NCI-H1417 treated with DMSO at 0.1 percent for 48 hours (cell line): ENCODE measurements around the gene SYNGR1.

Experiments
- DNase-seq: peaks from one replicate; lab custom pipeline; 2025; lab: John Stamatoyannopoulos, UW

The SYNGR1 gene

GRCh38 chr22:39349967-39350726 is at the start of gene SYNGR1:
Gene SYNGR1, plus strand, starts transcription at chr22:39349991. Its CDS starts 20 bp downstream, at chr22:39350011.
- DNase-seq = no peak

GRCh38 chr22:39300186-39300830 is 49.5 kb upstream of the SYNGR1 start:
- DNase-seq = no peak

GRCh38 chr22:39301108-39301507 is 48.7 kb upstream of the SYNGR1 start:
- no peak for DNase-seq

GRCh38 chr22:39301926-39302325 is 47.9 kb upstream of the SYNGR1 start:
- DNase-seq = no peak

GRCh38 chr22:39302431-39302960 is 47.3 kb upstream of the SYNGR1 start:
- no peak for DNase-seq

DNA sequence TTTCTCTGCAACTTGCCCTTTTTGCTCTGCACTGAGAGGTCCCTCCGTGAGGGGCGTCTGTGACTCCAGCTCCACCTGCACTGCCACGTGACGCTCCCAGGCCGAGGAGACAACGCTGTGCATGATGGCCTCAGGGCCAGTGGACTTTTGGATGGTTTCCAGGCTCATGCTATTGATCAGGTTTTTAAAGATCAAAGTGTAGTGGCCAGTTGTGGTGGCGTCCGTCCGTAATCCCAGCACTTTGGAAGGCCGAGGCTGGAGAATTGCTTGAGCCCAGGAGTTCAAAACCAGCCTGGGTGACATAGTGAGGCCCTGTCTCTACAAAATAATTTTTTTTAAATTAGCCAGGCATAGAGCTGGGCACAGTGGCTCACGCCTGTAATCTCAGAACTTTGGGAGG is 46.4 kb upstream of the SYNGR1 start:
- no peak for DNase-seq

DNA sequence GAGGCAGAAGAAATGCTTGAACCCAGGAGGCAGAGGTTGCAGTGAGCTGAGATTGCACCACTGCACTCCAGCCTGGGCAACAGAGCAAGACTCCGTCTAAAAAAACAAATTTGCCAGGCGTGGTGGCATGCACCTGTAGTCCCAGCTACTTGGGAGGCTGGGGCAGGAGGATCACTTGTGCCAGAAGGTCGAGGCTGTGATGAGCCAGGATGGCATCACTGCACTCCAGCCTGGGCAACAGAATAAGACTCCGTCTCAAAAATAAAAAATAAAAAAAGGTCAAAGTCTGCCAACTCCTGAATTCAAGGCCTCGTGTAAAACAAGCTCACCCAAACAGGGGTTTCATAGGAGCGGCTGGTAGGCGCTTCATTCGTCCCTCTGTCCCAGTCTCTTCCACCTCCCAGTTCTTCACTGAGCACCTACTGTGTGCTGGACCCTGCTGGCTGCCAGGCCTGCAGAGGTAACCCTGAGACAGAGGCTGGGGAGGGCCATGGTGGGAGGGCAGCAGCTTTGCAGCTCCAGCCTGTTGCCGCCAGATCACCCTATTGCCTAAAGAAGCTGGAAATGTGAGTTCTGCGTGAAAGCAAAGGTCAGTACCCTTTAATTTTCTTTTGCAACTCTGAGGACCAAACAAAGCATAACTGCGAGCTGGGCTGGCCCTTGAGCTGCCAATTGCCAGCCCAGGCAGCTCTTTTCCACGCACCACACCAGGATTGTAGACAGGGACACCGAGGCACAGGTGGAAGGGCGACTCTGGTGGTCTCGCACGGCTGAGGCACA is 45.7 kb upstream of the SYNGR1 start:
- no peak for DNase-seq

DNA sequence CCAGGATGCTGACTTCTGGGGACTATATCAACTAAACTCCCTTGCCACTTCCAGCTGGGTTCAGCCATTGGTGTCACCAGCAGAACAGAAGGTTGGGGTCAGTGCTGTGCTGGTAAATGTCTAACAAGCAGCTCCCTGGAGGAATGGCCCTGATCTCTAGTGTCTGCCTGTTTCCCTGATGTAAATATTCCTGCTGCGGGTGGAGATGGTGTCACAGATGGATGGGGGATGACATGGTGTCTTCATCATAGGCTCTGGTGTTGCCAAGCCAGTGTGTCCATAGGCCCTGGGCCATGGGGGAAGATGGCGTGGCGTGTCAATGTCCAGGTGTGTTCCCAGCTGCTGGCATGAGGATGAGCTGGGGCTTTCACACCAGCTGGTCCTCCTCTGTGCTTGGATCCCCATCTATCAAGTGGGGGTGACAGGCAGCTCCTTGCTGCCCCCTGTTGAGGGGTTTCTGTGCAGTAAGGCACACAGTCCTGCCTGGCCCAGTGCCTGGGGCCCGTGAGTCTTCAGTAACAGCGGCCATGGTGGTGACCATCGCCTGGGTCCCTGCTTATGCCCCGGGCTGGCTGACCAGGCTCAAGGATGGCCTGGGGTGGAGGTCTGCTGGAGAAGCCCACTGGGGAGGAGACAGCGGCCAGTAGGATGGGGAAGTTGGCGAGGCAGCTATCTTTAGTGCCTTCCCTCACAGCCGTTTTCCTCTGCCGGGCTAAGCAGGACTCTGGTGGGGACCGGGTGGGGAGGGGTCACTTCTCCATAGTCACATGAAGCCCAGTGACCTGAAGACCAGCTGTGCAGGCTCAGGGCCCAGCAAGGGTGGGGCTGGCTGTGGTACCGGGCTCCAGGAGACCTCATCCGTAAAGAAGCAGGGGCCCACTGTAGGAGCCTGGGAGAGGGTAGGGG is 43.1 kb upstream of the SYNGR1 start:
- DNase-seq = no peak

GRCh38 chr22:39308614-39309363 is 41.0 kb upstream of the SYNGR1 start:
- DNase-seq = no peak

DNA sequence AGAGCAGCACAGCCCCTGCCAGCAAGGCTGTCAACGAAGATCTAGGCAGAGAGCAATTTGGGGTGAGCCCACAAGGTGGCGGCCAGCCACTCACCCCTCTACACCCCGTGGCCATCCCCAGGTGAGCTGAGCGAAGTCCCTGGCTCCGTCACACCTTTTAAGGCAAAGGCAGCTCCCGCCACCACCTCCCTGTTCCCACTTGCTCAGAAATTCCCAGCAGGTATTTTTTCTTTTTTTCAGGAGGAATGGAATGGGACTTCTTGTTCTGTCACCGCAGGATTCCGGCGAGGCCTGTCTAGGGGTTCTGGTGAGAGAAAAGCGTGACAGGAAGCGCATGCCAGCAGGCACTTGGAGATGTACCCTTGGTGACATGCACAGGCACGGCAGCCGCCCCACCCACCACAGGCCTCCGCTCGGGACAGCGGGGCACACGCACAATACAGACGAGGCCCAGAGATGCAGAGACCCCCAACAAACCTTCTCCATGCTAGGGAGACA is 40.4 kb upstream of the SYNGR1 start:
- DNase-seq = no peak

GRCh38 chr22:39309881-39310714 is 39.7 kb upstream of the SYNGR1 start:
- DNase-seq = no peak

DNA sequence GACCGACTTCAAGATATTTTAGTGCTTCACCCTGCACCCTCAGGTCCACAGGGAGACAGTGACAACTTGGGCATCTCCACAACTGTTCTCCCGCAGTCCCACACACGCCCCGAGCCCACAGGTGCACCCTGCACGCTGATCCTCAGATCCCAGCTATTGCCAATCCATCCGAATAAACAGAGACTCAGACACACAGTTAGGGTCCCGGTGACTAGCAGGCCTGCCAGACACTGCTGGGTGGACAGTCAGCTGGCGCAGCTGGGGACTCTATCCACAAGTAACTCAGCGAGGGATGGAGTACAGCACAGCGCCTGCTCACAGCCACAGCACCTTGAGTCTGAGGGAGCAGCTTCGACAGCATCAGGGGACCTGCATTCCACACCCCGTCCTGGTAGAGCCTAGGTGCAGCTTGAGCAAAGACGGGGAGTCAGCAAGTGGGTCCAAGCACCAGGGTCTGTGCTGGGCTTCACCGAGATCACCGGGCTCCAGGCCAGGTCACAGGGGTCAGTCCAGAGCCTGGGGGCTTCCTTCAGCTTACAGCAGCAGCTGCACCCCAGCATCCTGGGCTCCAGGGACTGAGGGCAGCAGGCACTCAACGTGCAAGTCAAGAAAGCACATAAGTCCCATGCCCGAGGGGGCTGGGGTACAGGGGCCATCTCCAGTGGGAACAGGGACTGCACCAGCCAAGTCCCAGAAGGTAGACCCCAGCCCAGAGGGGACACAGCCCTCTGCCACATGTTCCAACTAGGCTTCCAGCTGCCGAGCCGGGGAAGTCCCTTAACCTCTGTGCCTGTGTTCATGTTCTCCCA is 38.0 kb upstream of the SYNGR1 start:
- DNase-seq = no peak

DNA sequence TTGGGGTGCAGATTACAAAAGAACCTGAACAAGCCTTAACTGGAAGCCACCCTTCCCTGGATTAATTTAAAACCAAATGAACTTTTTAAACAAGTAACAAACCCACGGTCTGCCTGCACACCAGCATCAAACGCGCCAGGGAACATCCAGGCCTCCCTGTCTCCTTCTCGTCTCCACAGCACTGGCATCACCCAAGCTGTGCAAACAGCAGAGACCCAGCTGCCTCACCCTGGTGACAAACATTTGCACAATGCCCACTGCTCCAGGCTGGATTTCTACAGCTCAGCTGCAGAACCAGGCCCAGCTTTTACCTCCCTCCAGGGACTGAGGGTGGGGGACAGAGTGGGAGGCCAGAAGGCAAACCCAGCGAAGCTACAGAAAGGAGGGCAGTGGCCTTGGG is 37.4 kb upstream of the SYNGR1 start:
- DNase-seq = no peak

GRCh38 chr22:39313258-39314001 is 36.4 kb upstream of the SYNGR1 start:
- no peak for DNase-seq

DNA sequence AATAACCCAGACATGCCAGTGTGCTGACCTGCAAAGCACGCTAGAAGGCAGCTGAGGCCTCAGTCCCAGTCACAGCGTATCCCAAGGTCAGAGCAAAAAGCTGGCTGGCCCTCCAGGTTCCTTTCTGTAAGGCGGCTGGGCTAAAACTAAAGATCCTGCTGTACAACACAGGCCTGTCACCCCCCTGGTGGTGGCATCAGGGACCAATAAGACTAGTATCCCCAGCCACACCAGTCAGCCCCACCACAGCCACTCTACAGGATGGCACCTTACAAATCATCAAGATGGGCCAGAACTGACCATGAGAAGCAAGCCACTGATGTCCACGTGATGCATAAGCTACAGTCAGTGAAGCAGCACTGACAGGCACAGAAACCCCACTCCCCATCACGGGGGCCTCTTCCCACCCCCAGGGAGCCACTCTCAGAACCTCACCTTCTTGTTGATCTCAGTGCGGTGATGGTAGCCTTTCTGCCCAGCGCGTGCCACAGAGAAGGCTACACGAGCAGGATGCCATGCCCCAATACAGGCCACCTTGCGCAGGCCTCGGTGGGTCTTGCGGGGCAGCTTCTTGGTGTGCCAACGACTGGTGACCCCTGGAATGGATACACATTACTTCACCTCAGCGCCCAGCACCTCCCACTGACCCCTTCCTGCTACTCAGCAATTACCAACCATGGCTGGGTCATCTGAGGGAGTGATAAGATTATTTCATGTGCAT is 35.4 kb upstream of the SYNGR1 start:
- DNase-seq = no peak

DNA sequence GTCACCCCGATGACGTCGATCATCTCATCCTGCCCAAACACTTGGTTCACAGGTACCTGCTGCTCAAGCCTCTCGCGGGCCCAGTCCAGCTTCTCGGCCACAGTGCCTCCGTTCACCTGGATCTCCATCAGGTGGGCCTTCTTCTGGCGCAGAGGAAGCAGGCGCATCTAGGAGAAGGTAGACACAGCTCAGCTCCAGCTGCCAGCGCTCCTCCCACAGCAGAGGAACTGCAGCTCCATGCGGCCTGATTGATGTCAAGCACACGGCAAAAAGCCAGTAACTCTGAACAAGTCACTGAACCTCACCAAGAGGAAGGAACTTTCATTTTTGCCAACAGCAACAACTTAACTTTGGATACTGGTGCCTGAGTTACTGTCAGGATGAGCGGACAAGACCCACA is 34.4 kb upstream of the SYNGR1 start:
- no peak for DNase-seq

GRCh38 chr22:39316440-39317083 is 33.2 kb upstream of the SYNGR1 start:
- DNase-seq = no peak
